GM12878 (cell line): Measurements from ENCODE around the gene CAMK2G. TPM values are rescaled to one million over a fixed set of nuclear protein-coding genes. Genes with fewer than 3 reads are reported as not detected.

ENCODE experiments used
- CBFB ChIP-seq: IDR thresholded peaks from 2 replicates; pipeline ENCODE4 v1.6.1; 2016; ENCODE audit warnings: antibody characterized with exemption, low read depth
- CHD1 ChIP-seq: IDR thresholded peaks from 2 replicates; pipeline ENCODE4 v1.6.1; 2012; ENCODE audit warnings: low read depth, low read length, improper control_type of control experiment
- CHD2 ChIP-seq: IDR thresholded peaks from 2 replicates; pipeline ENCODE4 v1.6.1; 2011; ENCODE audit warnings: low read depth, low read length, improper control_type of control experiment, borderline replicate concordance
- FOS ChIP-seq: IDR thresholded peaks from 3 replicates; pipeline ENCODE4 v1.6.1; 2011; ENCODE audit warnings: borderline replicate concordance; ENCODE audit not compliant: insufficient read length; ENCODE audit errors: extremely low read depth
- FOXK2 ChIP-seq: fragments of 450-650 bp; IDR thresholded peaks from 2 replicates; pipeline ENCODE4 v1.6.1; 2017; ENCODE audit warnings: mild to moderate bottlenecking, moderate library complexity
- GATAD2B ChIP-seq: fragments of 450-650 bp; conservative IDR thresholded peaks from 2 replicates; pipeline ENCODE4 v1.6.1; 2017; ENCODE audit warnings: low read depth, mild to moderate bottlenecking, moderate library complexity
- HDGF ChIP-seq: fragments of 450-650 bp; IDR thresholded peaks from 2 replicates; pipeline ENCODE4 v1.6.1; 2016; ENCODE audit warnings: antibody characterized with exemption
- KDM1A ChIP-seq: fragments of 200-600 bp; sonication (generic); IDR thresholded peaks from 2 replicates; pipeline ENCODE4 v1.6.1; 2016; ENCODE audit warnings: borderline replicate concordance
- NBN ChIP-seq: fragments of 450-650 bp; IDR thresholded peaks from 2 replicates; pipeline ENCODE4 v1.6.1; 2016
- NR2C1 ChIP-seq: fragments of 450-650 bp; IDR thresholded peaks from 2 replicates; pipeline ENCODE4 v1.6.1; 2017; ENCODE audit warnings: antibody characterized with exemption, mild to moderate bottlenecking, moderate library complexity
- NR2F1 ChIP-seq: fragments of 450-650 bp; conservative IDR thresholded peaks from 2 replicates; pipeline ENCODE4 v1.6.1; 2017; ENCODE audit warnings: mild to moderate bottlenecking
- PML ChIP-seq: IDR thresholded peaks from 2 replicates; pipeline ENCODE4 v1.6.1; 2012; ENCODE audit warnings: low read length, inconsistent platforms
- SMAD1 ChIP-seq: fragments of 450-650 bp; IDR thresholded peaks from 2 replicates; pipeline ENCODE4 v1.6.1; 2018; ENCODE audit warnings: mild to moderate bottlenecking, low read depth; ENCODE audit not compliant: partially characterized antibody
- SP1 ChIP-seq: IDR thresholded peaks from one replicate; pipeline ENCODE4 v1.6.1; 2011; ENCODE audit warnings: low read depth, low read length
- SREBF1 ChIP-seq: IDR thresholded peaks from 2 replicates; pipeline ENCODE4 v1.6.1; 2012; ENCODE audit warnings: mild to moderate bottlenecking, low read length
- SRF ChIP-seq, 2 experiments: IDR thresholded peaks; 2 replicates each; pipeline ENCODE4 v1.6.1; 2011; ENCODE audit warnings: low read depth in 2 of 2, low read length in 2 of 2, mild to moderate bottlenecking in 1 of 2, moderate library complexity in 1 of 2
- TAF1 ChIP-seq: IDR thresholded peaks from 2 replicates; pipeline ENCODE4 v1.6.1; 2011; ENCODE audit warnings: mild to moderate bottlenecking, low read depth, low read length, borderline replicate concordance
- TARDBP ChIP-seq: IDR thresholded peaks from 2 replicates; pipeline ENCODE4 v1.6.1; 2016; ENCODE audit warnings: borderline replicate concordance
- YY1 ChIP-seq: IDR thresholded peaks from 2 replicates; pipeline ENCODE4 v1.6.1; 2011; ENCODE audit warnings: low read depth, mild to moderate bottlenecking, low read length
- ZNF24 ChIP-seq: fragments of 450-650 bp; IDR thresholded peaks from 2 replicates; pipeline ENCODE4 v1.6.1; 2017; ENCODE audit warnings: antibody characterized with exemption, mild to moderate bottlenecking
- ZNF687 ChIP-seq: fragments of 450-650 bp; IDR thresholded peaks from 2 replicates; pipeline ENCODE4 v1.6.1; 2017; ENCODE audit warnings: mild to moderate bottlenecking, moderate library complexity
- polyA plus RNA-seq, 11 experiments: library from polyadenylated mRNA; depleted of rRNA in 4 of 11; unstranded in 6 of 11; stranded (reverse) in 5 of 11; fragments of >200 nt; fragmentation: Nextera tagmentation in 4 of 11; fragmentation: Illumina TruSeq in 1 of 11; extraction: Ambion mirVana in 4 of 11; extraction: Trizol in 1 of 11; gene quantifications; 1 replicate in 1 of 11; 2 replicates in 10 of 11; pipeline versions ENCODE4 v1.2.1 to v1.2.3, GENCODE V29; 2011 to 2016; ENCODE audit warnings: inconsistent platforms in 2 of 11, missing spikeins in 2 of 11, low read depth in 1 of 11
- total RNA-seq, 4 experiments: library from RNA; depleted of rRNA in 3 of 4; stranded (reverse); fragments of >200 nt in 3 of 4; fragmentation: Illumina TruSeq in 1 of 4; extraction: Trizol in 1 of 4; gene quantifications; 2 replicates each; pipeline versions ENCODE4 v1.2.1 to v1.2.3, GENCODE V29; 2013 to 2021
- TF ChIP-seq, protein P1 (sequence below): IDR thresholded peaks from 2 replicates; pipeline ENCODE4 v1.6.1; 2011; ENCODE audit warnings: low read depth, low read length, improper control_type of control experiment, borderline replicate concordance
- TF ChIP-seq, protein P2 (sequence below): fragments of 450-650 bp; IDR thresholded peaks from 2 replicates; pipeline ENCODE4 v1.6.1; 2017; ENCODE audit warnings: low read depth, mild to moderate bottlenecking, moderate library complexity
- TF ChIP-seq, protein P3 (sequence below): fragments of 450-650 bp; IDR thresholded peaks from 2 replicates; pipeline ENCODE4 v1.6.1; 2017; ENCODE audit warnings: borderline replicate concordance

CAMK2G gene
- total and polyA plus RNA-seq, 10 of the 15 experiments (the other 5 are each of a cell fraction or from before 2014, with no cell fraction given), result 5.5 to 24.3 (median 16.9) TPM

- peak; percentile 98 for TF ChIP-seq NR2F1
- TF ChIP-seq ZNF24, result 0 out of 2 replicates have a peak, but pooled peaks have one; percentile 65
- TF ChIP-seq NR2C1, result peak; percentile 96
- TF ChIP-seq CHD2, result peak; percentile 68
- peak; percentile 41 for TF ChIP-seq SP1
- peak; percentile 100 for TF ChIP-seq ZNF687
- TF ChIP-seq YY1, result peak; percentile 97
- TF ChIP-seq GATAD2B, result no peak
- TF ChIP-seq, protein P1, sequence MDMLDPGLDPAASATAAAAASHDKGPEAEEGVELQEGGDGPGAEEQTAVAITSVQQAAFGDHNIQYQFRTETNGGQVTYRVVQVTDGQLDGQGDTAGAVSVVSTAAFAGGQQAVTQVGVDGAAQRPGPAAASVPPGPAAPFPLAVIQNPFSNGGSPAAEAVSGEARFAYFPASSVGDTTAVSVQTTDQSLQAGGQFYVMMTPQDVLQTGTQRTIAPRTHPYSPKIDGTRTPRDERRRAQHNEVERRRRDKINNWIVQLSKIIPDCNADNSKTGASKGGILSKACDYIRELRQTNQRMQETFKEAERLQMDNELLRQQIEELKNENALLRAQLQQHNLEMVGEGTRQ, result peak; percentile 6; the same call in 1 of the 2 replicates
- no peak for TF ChIP-seq FOS
- TF ChIP-seq NBN, result peak; percentile 82
- 0 out of 2 replicates have a peak, but pooled peaks have one; percentile 33 for TF ChIP-seq TARDBP
- TF ChIP-seq SMAD1, result no peak
- TF ChIP-seq TAF1, result peak; percentile 92; the same call in 1 of the 2 replicates
- TF ChIP-seq, protein P2, sequence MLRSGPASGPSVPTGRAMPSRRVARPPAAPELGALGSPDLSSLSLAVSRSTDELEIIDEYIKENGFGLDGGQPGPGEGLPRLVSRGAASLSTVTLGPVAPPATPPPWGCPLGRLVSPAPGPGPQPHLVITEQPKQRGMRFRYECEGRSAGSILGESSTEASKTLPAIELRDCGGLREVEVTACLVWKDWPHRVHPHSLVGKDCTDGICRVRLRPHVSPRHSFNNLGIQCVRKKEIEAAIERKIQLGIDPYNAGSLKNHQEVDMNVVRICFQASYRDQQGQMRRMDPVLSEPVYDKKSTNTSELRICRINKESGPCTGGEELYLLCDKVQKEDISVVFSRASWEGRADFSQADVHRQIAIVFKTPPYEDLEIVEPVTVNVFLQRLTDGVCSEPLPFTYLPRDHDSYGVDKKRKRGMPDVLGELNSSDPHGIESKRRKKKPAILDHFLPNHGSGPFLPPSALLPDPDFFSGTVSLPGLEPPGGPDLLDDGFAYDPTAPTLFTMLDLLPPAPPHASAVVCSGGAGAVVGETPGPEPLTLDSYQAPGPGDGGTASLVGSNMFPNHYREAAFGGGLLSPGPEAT, result peak; percentile 82
- no peak for TF ChIP-seq SRF (IDR thresholded peaks at IDR 0.05; ENCODE audit: low read depth in 2 of 2, low read length in 2 of 2)
- TF ChIP-seq HDGF, result 0 out of 2 replicates have a peak, but pooled peaks have one; percentile 41
- no peak for TF ChIP-seq FOXK2
- no peak for TF ChIP-seq KDM1A
- TF ChIP-seq, protein P3, sequence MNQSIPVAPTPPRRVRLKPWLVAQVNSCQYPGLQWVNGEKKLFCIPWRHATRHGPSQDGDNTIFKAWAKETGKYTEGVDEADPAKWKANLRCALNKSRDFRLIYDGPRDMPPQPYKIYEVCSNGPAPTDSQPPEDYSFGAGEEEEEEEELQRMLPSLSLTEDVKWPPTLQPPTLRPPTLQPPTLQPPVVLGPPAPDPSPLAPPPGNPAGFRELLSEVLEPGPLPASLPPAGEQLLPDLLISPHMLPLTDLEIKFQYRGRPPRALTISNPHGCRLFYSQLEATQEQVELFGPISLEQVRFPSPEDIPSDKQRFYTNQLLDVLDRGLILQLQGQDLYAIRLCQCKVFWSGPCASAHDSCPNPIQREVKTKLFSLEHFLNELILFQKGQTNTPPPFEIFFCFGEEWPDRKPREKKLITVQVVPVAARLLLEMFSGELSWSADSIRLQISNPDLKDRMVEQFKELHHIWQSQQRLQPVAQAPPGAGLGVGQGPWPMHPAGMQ, result no peak
- no peak for TF ChIP-seq CHD1
- TF ChIP-seq PML, result 0 out of 2 replicates have a peak, but pooled peaks have one; percentile 71
- TF ChIP-seq SREBF1, result 0 out of 2 replicates have a peak, but pooled peaks have one; percentile 27
- TF ChIP-seq CBFB, result peak; percentile 87
Observed at GRCh38 chr10:73781879-73782748, 92.2 kb downstream of the CAMK2G start, which contains the start of gene CHCHD1 (continued).
